GM19328 (cell line): ENCODE results near the gene AKR1C1.
"Not testable (repeated sequence)": the region's sequence is repeated elsewhere in the genome, so short reads cannot be mapped to it uniquely, and the experiment has no call there.

Experiments used
- ATAC-seq: cut with Tn5 transposase; IDR thresholded peaks from one replicate; pipeline ENCODE4 v1.9.1; 2021; ENCODE audit warnings: mild to moderate bottlenecking, moderate library complexity; ENCODE audit not compliant: unreplicated experiment

The AKR1C1 gene

DNA sequence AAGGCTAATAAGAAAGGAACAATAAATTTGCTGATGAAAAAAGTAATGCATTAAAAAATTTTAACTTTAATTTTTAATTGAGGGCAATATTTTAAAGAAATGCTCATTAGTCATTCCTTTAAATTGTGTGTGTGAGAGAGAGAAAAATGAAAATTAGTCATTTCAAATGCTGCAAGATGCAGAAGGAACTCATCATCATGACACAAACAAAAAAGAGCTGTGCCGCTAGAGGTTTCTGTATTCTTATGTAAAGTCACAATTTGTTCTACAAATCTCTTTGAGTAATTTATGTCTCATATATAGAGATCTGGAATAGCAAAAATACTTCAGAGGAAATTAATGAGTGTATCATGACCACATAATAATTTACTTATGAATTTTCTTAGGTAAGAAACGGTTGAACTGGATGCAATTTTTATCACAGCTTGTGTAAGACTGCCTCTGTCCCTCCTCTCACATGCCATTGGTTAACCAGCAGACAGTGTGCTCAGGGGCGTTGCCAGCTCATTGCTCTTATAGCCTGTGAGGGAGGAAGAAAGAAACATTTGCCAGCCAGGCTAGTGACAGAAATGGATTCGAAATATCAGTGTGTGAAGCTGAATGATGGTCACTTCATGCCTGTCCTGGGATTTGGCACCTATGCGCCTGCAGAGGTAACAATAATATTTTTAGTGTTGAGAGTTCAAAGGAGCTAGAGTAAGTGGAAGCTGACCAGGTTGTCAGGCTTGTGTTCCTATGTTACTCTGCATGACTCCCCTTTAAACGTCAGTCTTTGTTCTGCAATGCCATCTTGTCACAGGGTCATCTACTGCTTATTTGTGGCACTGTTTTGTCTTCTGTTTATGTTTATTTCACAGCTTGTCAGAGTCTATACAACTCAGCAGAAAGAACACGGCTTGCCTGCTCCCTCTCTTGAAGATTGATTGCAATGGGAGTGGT, at the start of gene AKR1C1:
AKR1C1 (plus strand) TSS at position 540 of the 939 bp plus-strand sequence; CDS start at position 570, 30 bp downstream.
- ATAC-seq = not testable (repeated sequence)

DNA sequence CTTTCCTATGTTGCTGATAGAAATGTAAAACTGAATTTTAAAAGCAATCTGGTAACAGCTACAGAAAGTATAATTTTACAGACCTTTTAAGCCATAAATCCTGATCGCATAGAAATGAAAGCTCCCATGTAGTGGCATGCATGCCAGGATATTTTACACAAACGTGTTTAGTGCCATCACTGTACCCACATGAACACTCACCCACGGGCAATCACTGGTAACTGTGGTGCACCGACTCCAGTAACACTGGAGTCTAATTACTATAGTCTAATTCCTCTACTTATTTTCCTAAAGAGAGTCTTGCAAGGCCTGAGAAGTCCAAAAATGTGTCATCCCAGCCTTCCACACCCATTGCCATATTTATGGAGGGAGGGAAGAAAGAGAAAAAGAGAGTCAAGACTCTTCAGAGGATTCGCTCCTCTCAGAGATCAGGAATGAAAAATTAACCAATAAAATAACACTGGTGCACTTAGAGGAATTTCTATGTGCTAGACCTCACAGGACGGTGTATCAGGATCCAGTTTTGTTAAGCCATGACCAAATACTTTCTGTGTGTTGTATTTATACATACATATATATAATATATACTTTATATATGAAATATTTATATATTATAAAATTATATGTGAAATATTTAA, 48.9 kb upstream of the AKR1C1 start:
- no peak for ATAC-seq

DNA sequence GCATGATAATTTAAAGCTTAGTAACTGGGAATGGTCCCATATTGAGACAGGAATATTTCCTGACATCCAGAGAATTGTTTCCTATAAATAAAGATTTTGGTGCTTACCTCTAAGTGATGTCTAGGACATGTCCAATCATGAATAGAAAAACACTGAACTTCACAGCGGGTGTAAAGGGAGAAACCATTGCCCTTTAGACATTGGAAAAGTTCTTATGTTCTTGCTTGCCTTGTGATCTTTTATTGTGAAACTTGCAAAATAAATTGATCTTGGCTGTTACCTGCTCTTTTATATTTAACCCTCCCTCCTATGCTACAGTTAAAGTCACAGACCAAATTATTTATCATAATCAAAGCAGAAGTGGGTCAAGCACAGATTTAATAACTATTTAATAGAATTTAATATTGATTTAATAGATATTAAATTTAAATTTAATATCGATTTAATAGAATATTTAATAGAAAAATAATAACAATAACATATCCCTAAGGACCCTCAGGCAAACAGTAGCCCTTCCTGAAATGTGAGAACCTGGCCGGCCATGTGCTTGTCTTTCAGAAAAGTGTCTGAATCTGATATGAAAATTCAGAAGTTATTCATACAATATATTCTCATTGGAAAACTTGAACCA, 47.0 kb upstream of the AKR1C1 start:
- ATAC-seq = no peak

DNA sequence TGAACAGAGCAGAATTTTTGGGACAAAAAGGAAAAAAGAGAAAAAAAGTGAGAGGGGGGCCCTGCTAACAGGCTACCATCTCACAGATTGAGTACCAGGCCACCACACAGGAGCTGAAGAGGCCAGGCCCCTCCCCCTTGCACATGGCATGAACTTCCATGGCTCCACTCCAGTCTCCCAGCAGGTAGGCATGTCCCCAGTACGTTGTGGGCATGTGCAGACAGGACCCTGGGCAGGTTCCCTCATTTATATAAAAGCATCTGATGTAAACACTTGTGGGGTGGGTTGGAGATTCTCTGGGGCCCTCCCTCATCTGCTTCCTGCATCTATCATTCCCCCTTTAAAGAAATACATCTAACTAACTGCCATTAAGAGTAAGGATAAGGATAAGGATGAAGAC, 45.0 kb upstream of the AKR1C1 start:
- ATAC-seq = no peak

DNA sequence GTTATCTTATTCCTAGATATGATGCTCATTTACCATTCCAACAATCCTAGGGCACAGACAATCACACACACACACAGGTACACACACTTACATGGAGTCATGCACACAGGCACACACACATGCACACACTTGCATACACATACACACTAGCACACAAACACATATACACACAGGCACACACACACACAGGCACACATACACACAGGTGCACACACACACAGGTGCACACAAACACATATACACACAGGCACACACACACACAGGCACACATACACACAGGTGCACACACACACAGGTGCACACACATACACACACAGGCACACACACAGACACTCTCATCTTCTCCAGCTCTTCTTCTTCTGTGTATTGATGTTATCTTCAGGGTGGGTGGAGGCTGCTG, 38.7 kb upstream of the AKR1C1 start:
- not testable (repeated sequence) for ATAC-seq

DNA sequence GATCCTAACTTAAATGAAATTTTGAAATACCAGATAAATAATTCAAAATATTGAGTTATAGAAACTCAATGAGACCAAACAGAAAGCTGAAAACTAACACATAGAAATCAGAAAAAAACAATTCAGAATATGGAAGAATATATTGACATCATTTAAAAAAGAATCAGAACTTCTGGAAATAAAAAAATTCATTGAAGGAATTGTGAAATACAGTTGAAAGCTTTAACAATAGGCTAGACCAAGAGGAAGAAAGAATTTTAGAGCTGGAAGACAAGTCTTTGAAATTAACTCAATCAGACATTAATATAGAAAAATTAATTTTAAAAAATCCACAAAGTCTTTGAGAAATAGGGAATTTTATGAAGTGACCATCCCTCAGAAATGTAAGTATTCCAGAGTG, 36.8 kb upstream of the AKR1C1 start:
- no peak for ATAC-seq

DNA sequence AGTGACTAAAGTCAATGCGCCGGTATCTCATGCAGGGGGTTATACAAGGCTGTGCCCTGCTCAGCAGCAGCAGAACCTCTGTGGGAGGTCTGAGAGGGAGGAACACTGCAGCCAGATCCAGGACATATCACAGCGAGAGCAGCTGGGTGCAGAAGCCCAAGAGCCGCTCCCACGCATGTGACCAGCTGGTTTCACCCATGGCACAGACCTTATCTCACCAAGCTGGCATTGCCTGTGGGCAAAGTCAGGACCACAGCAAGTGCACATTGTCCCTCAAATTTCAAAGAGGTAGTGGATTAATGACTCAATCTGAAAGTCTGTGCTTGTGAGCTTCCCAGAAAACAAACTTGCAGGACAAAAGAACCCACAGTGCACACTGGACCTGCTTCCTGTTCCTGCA, 31.6 kb upstream of the AKR1C1 start:
- ATAC-seq = no peak

DNA sequence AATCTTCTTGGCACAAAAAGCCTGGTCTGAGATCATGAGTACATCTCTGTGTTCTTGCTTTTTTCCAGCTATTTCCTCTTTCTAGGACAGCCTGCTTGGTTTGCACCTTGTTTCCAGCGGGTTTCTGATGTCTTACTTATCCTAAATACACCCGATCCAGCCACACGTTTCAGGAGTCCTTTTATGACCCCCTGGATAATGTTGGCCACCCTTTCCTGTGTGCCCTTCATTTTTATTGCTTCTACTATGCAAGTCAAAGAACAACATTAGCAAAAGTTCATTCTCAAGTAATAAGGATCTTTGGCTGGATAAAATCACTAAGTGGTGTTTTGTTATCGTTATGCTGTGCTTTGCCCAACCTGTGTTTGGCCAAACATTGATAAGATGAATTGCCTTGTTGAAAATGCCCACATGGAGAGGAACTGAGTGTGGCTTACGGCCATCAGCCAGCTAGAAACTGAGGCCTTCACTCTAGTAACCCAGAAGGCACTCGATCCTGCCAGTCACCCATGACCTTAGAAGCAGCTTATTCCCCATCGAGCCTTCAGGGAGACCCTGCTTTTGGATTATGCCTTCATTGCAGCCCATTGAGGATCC, 28.7 kb upstream of the AKR1C1 start:
- ATAC-seq = no peak

DNA sequence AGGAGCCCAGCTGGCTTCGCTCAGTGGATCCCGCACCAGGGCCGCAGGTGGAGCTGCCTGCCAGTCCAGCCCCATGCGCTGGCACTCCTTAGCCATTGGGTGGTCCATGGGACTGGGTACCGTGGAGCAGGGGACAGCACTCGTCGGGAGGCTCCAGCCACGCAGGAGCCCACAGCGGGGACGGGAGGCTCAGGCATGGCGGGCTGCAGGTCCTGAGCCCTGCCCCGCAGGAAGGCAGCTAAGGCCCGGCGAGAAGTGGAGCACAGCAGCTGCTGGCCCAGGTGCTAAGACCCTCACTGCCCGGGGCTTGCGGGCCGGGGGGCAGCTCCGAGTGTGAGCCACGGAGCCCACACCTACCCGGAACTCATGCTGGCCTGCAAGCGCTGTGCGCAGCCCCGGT, 25.9 kb upstream of the AKR1C1 start:
- ATAC-seq = no peak

DNA sequence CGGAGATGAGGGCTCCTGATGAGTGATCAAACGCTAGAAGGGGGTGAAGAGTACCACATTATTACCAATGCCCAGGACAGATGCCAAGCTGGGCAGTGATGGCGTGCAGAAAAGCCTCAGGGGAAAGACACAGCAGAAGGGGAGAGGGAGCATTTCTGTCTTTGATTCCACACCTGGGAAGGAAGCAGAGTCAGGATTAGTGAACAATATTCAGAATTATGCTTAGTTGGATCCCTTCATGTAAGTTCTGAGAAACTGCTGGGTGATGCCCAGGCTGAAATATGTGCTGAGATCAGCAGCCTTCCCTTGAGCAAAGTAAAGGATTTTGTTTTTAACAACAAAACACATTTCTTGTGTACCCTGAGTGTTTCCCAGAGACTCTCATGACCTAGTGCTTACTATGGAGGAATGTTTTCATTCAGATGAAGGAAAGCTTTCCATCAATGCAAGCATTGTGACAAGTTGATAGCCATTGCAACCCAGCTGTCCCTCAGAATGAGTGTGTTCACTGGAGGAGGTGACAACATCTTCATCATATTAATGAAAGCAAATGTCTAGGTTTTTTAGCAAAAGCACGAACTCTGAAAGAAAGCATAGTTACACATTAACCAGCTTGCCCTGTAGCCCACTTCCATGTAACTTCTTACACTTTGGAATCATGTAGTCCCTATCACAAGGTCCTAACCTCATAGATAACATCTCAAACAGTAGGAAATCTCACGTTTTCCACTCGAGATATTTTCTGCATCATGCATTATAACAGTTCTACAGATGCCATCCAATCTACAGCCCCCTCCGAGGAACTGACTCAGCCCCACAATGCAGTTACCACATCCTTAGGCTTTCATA, 23.8 kb upstream of the AKR1C1 start:
- ATAC-seq = no peak

DNA sequence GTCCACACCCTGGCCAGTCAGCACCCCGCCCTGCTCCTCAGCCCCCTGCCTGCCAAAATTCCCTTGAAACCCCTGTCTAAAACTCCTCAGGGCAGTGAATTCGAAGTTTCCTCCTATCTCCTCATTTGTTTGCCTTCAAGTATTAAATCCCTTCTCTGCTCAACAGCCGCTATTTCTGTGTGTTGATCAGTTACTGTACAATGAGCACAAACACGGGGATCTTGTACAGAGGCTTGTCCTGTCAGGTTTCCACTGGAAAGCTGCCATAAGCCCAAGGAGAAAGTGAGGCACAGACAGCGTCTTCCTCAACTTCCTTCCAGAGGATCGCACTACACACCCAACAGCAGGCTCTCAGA, 23.2 kb upstream of the AKR1C1 start:
- not testable (repeated sequence) for ATAC-seq

DNA sequence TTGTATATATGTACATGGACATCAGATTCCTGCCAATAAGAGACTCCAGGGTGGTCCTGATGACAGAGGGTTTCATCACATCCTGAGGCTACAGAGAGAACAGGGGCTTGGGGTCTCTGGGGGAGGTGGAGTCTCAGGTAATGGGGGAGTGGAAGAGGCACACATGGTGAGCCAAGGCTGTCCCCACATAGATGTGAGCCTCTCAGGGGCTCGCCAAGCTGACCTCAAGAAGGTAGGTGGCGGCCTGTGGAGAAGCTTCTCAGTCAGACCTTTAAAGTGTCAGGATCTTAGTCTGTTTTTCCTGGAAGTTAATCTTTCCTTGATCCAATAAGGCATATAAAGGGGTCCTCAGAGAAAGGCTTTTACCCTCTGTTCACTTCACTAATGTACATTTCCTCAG, 22.3 kb upstream of the AKR1C1 start:
- not testable (repeated sequence) for ATAC-seq

DNA sequence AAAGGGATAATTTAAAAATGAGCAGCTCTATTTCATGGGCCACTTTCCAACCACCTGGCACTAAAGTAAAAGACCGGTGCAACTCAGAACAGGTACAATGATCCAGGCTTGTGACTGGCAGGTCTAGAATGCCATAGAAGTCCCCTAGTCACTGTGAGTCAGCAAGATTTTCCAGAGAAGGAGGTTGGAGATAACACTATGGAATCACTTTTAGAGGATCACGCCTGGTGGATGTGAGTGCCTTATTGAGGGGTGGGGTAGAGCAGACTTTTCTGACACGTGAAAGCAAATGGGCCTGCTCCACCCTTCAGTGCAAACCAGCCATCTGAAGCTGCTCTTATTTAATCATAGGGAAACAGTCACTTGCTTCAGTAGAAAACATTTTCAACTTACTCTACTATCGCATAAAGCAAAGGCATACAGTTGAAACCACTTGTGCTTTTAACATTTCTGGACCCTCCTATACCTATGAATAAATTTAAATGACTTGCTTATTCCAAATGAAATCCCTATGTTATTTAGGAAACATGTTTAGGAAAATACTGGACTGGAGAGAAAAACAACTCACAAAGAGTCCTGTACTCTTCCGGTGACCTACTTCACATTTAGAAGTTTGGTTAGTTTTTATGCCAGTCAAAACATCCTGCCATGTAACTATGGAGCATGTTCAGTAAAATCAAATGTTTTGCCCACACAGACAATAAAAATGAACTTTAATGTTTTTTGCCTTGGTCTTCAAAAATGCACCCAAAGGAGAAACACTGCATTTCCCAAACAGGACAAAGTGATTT, 21.5 kb upstream of the AKR1C1 start:
- ATAC-seq = no peak

DNA sequence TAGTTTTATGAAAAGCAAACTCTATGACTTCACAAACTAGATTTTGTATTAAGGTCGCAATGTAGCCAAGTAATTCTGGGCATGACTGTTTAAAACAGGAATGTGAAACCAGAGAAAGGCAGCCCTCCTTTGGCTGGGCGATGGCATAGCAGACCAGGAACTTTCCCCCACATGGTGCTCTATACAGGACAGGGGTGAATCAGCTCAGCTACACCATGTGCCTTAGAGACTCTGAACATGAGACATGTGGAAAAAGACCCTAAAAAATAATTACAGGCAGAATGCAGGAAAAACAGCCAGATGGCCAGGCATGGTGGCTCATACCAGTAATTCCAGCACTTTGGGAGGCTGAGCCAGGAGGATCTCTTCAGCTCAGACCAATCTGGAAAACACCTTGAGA, 20.3 kb upstream of the AKR1C1 start:
- ATAC-seq = not testable (repeated sequence)

DNA sequence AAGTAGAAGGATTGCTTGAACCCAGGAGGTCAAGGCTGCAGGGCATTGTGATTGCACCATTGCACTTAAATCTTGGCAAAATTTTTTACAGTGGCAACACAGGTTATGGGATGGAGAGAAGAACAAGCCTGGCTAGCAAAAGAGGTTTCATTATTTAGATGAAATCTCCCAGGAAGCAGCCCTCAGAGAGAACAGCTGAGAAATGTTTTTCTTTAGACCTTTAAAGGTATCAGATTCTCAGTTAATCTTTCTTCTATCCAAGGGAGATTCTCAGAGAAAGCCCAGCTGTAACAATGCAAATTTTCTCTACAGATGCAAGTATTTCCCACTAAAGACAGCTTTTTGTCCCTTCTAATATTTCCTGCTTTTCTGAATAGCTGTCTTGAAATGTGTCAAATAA, 19.8 kb upstream of the AKR1C1 start:
- not testable (repeated sequence) for ATAC-seq

DNA sequence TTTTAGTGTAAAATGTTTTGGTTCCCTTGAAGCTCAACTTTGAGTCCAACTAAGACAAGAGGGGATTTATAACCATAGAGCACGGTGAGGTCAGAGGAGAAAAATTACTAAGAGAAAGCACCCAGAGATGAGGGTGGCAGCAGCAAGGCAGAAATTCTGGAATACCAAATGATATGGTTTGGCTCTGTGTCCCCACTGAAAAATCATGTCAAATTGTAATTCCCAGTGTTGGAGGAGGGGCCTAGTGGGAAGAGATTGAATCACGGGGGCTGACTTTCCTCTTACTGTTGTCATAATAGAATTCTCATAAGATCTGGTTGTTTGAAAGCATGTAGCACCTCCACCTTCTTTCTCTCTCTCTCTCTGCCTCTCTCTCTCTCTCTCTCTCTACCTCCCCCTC, 19.4 kb upstream of the AKR1C1 start:
- no peak for ATAC-seq

DNA sequence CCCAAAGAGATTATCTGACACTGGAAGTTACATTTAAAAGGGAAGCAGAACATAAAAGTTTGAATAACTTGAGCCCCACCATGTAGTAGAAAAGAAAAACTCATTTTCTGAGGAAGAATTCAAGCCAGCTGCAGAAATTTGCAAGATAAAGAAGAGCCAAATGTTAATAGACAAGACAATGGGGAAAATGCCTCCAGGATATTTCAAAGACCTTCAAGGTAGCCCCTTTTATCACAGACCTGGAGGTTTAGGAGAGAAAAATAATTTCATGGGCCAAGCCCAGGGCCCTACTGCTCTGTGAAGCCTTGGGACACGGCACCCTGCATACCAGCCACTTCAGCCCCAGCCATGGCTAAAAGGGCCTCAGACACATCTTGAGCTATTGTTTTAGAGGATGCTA, 18.4 kb upstream of the AKR1C1 start:
- ATAC-seq = no peak

DNA sequence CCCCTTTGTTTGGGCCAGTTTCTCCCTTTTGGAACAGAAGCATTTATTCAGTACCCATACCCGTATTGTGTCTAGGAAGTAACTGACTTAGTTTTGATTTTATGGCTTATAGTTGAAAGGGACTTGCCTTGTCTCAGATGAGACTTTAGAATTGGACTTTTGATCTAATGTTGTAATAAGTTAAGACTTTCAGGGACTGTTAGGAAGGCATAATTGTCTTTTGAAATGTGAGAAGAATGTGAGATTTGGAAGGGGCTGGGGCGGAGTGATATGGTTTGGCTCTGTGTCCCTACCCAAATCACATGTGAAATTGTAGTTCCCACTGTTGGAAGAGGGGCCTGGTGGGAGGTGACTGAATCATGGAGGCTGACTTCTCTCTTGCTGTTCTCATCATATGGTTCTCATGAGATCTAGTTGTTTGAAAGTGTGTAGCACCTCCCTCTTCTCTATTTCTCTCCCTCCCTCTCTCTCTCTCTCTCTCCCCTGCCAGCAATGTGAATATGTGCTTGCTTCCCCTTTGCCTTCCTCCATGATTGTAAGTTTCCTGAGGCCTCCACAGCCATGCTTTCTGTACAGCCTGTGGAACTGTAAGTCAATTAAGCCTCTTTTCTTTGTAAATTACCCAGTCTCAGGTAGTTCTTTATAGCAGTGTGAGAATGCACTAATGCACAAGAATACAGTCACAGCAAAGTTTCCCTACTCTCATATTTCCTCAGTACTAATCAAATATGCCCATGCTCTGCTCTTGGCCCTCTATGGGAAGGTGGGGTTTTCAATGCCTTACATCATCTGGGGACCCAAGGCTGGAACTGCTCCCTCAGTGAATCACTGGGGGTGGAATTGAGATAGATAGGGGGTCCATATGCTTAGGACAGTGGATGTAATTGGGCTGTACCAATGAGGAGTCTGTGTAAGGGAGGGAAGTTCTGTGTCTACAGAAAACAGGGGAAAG, 17.2 kb upstream of the AKR1C1 start:
- no peak for ATAC-seq
